GM12878 (cell line): ENCODE data around the gene SPAM1. TPM values are rescaled to one million over a fixed set of nuclear protein-coding genes. Genes with fewer than 3 reads are reported as not detected.

Source experiments
- ATAC-seq: fragments of 200-7000 bp; cut with Tn5 transposase; 3 replicates; pipeline ENCODE4 v1.9.1; 2020; ENCODE audit warnings: mild to moderate bottlenecking, moderate library complexity
- BruUV-seq: library from RNA; stranded (reverse); fragments of 400-500 nt; replicated peaks from 2 replicates; lab custom pipeline; 2021; lab: Mats Ljungman, UMichigan
- CTCF ChIA-PET: fragments of 300-600 bp; sonication (Branson Sonifier 250); formaldehyde crosslinking; extraction: SDS; loops from one replicate; lab custom pipeline; 2021; ENCODE audit warnings: inconsistent platforms; lab: Yijun Ruan, JAX
- POLR2A ChIA-PET: fragments of 350-600 bp; formaldehyde crosslinking; extraction: SDS; loops from one replicate; lab custom pipeline; 2021; ENCODE audit warnings: inconsistent platforms; lab: Charles Lee
- RAD21 ChIA-PET: fragments of 300-600 bp; sonication (Branson Sonifier 250); formaldehyde crosslinking; loops from one replicate; lab custom pipeline; 2023; ENCODE audit warnings: antibody characterized with exemption; ENCODE audit not compliant: unreplicated experiment; lab: Charles Lee
- SMC1A ChIA-PET: fragments of 300-600 bp; sonication (Branson Sonifier 250); formaldehyde crosslinking; loops from one replicate; lab custom pipeline; 2023; ENCODE audit not compliant: unreplicated experiment, uncharacterized antibody; lab: Charles Lee
- DNase-seq: peaks from one replicate; pipeline ENCODE4 v3.0.0-alpha.2; 2011; ENCODE audit warnings: low read depth, low spot score
- FAIRE-seq: peaks from 3 replicates; lab custom pipeline; 2011; peaks lifted over from hg19 to GRCh38; lab: Jason Lieb, UNC
- H2AFZ ChIP-seq: 2 replicates; pipeline ENCODE4 v1.6.0; 2011; ENCODE audit warnings: low read depth, low read length, control low read depth; ENCODE audit not compliant: control insufficient read depth
- H3K27ac ChIP-seq: 2 replicates; pipeline ENCODE4 v1.5.1; 2011; ENCODE audit warnings: control low read depth; ENCODE audit not compliant: control insufficient read depth, insufficient read depth
- H3K27me3 ChIP-seq, 2 experiments: replicated peaks in 1 of 2; 2 replicates each; pipeline versions ENCODE4 v1.6.0 to v1.6.1; 2011; ENCODE audit warnings: low read length in 1 of 2; ENCODE audit not compliant: control insufficient read depth in 2 of 2, insufficient read depth in 2 of 2
- H3K36me3 ChIP-seq, 2 experiments: 2 replicates each; pipeline ENCODE4 v1.5.1; 2011; ENCODE audit warnings: low read length in 1 of 2; ENCODE audit not compliant: control insufficient read depth in 2 of 2, insufficient read depth in 2 of 2
- H3K4me1 ChIP-seq: 2 replicates; pipeline ENCODE4 v1.6.1; 2011; ENCODE audit warnings: mild to moderate bottlenecking, low read length, moderate library complexity, mixed read lengths; ENCODE audit not compliant: control insufficient read depth, insufficient read depth
- H3K4me2 ChIP-seq: 2 replicates; pipeline ENCODE4 v1.6.0; 2011; ENCODE audit warnings: control low read depth; ENCODE audit not compliant: control insufficient read depth, insufficient read depth
- H3K4me3 ChIP-seq: fragments of 200-600 bp; sonication (generic); 2 replicates; pipeline ENCODE4 v1.5.1; 2016
- H3K79me2 ChIP-seq: 2 replicates; pipeline ENCODE4 v1.6.0; 2011; ENCODE audit warnings: low read length; ENCODE audit not compliant: control insufficient read depth, insufficient read depth
- H3K9ac ChIP-seq: 2 replicates; pipeline ENCODE4 v1.8.0; 2011; ENCODE audit warnings: low read length, control low read depth, mixed read lengths; ENCODE audit not compliant: control insufficient read depth, insufficient read depth
- H3K9me3 ChIP-seq: replicated peaks from 3 replicates; pipeline ENCODE4 v1.5.1; 2011; ENCODE audit warnings: mild to moderate bottlenecking, low read length; ENCODE audit not compliant: control insufficient read depth, insufficient read depth
- H4K20me1 ChIP-seq: 2 replicates; pipeline ENCODE4 v1.6.0; 2011; ENCODE audit not compliant: control insufficient read depth, insufficient read depth
- BMI1 ChIP-seq: fragments of 450-650 bp; IDR thresholded peaks from 2 replicates; pipeline ENCODE4 v1.6.1; 2016; ENCODE audit warnings: mild to moderate bottlenecking, moderate library complexity, borderline replicate concordance
- CBX3 ChIP-seq: fragments of 200-600 bp; sonication (generic); IDR thresholded peaks from 2 replicates; pipeline ENCODE4 v1.6.1; 2016; ENCODE audit warnings: low read depth, borderline replicate concordance
- EED ChIP-seq: sonication (generic); IDR thresholded peaks from 2 replicates; pipeline ENCODE4 v1.6.1; 2016; ENCODE audit warnings: antibody characterized with exemption, low read depth
- FOXM1 ChIP-seq: IDR thresholded peaks from 2 replicates; pipeline ENCODE4 v1.6.1; 2012; ENCODE audit warnings: low read depth, mild to moderate bottlenecking, inconsistent platforms, low read length, moderate library complexity
- RB1 ChIP-seq: fragments of 450-650 bp; formaldehyde crosslinking; IDR thresholded peaks from 2 replicates; pipeline ENCODE4 v1.6.1; 2017; ENCODE audit warnings: mild to moderate bottlenecking, borderline replicate concordance
- SUPT20H ChIP-seq: IDR thresholded peaks from 2 replicates; pipeline ENCODE4 v1.6.1; 2011; ENCODE audit warnings: low read depth, mild to moderate bottlenecking, low read length, moderate library complexity, borderline replicate concordance; ENCODE audit not compliant: control insufficient read depth
- in situ Hi-C: fragments of 300-500 bp; cut with MboI; formaldehyde crosslinking; loops from 9 replicates; pipeline ENCODE4 v1.14.3; 2018; ENCODE audit warnings: mixed read lengths
- intact Hi-C: fragments of 100-400 bp; cut with micrococcal nuclease; formaldehyde crosslinking; loops from one replicate; pipeline ENCODE4 v1.14.2; 2022; ENCODE audit not compliant: unreplicated experiment
- polyA plus RNA-seq, 11 experiments: library from polyadenylated mRNA; depleted of rRNA in 4 of 11; unstranded in 6 of 11; stranded (reverse) in 5 of 11; fragments of >200 nt; fragmentation: Nextera tagmentation in 4 of 11; fragmentation: Illumina TruSeq in 1 of 11; extraction: Ambion mirVana in 4 of 11; extraction: Trizol in 1 of 11; gene quantifications; 1 replicate in 1 of 11; 2 replicates in 10 of 11; pipeline versions ENCODE4 v1.2.1 to v1.2.3, GENCODE V29; 2011 to 2016; ENCODE audit warnings: inconsistent platforms in 2 of 11, missing spikeins in 2 of 11, low read depth in 1 of 11
- total RNA-seq, 4 experiments: library from RNA; depleted of rRNA in 3 of 4; stranded (reverse); fragments of >200 nt in 3 of 4; fragmentation: Illumina TruSeq in 1 of 4; extraction: Trizol in 1 of 4; gene quantifications; 2 replicates each; pipeline versions ENCODE4 v1.2.1 to v1.2.3, GENCODE V29; 2013 to 2021
- TF ChIP-seq, protein P1 (sequence below): fragments of 450-650 bp; IDR thresholded peaks from 2 replicates; pipeline ENCODE4 v1.6.1; 2017; ENCODE audit warnings: low read depth, mild to moderate bottlenecking, moderate library complexity
- TF ChIP-seq, protein P2 (sequence below): IDR thresholded peaks from 2 replicates; pipeline ENCODE4 v1.6.1; 2012; ENCODE audit warnings: improper control_type of control experiment, low read depth, low read length; ENCODE audit not compliant: insufficient replicate concordance

Gene SPAM1
- total and polyA plus RNA-seq, 10 of the 15 experiments (the other 5 are each of a cell fraction or from before 2014, with no cell fraction given) = not detected

DNA sequence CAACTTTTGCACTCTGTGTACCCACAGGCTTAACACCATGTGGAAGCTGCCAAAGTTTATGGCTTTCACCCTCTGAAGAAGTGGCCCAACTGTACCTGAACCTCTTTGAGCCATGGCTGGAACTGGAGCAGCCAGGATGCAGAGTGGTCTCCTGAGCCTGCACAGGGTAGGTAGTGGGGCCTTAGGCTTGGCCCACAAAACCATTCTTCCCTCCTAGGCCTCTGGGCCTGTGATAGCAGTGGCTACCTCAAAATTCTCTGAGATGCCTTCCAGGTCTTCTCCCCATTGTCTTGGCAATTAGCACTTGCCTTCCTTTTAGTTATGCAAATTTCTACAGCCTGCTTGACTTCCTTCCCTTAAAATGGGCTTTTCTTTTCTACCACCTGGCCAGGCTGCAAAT is 19.3 kb upstream of the SPAM1 start:
- SMC1A ChIA-PET = no interaction called here
- no peak for FAIRE-seq
- ATAC-seq = no peak
- RAD21 ChIA-PET = no interaction called here
- Histone ChIP-seq H4K20me1 (no peaks in the 10 kb centered on the region), H3K9me3 (no peaks in the 10 kb centered on the region; the same call in 2 of the 3 replicates), H3K36me3 (no peaks in the 10 kb centered on the region), H3K79me2 (no peaks in the 10 kb centered on the region), H3K9ac (no peak overlapping the region), H3K4me3 (no peak overlapping the region), H3K27ac (no peak overlapping the region), H3K27me3 (no peaks in the 10 kb centered on the region), H3K4me2 (no peak overlapping the region), H3K4me1 (no peaks in the 10 kb centered on the region), H2AFZ (no peak overlapping the region)
- DNase-seq = no peak
- no peak for TF ChIP-seq RB1
- TF ChIP-seq CBX3 = no peak
- TF ChIP-seq, protein P1, sequence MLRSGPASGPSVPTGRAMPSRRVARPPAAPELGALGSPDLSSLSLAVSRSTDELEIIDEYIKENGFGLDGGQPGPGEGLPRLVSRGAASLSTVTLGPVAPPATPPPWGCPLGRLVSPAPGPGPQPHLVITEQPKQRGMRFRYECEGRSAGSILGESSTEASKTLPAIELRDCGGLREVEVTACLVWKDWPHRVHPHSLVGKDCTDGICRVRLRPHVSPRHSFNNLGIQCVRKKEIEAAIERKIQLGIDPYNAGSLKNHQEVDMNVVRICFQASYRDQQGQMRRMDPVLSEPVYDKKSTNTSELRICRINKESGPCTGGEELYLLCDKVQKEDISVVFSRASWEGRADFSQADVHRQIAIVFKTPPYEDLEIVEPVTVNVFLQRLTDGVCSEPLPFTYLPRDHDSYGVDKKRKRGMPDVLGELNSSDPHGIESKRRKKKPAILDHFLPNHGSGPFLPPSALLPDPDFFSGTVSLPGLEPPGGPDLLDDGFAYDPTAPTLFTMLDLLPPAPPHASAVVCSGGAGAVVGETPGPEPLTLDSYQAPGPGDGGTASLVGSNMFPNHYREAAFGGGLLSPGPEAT = no peak
- TF ChIP-seq BMI1 = no peak
- TF ChIP-seq, protein P2, sequence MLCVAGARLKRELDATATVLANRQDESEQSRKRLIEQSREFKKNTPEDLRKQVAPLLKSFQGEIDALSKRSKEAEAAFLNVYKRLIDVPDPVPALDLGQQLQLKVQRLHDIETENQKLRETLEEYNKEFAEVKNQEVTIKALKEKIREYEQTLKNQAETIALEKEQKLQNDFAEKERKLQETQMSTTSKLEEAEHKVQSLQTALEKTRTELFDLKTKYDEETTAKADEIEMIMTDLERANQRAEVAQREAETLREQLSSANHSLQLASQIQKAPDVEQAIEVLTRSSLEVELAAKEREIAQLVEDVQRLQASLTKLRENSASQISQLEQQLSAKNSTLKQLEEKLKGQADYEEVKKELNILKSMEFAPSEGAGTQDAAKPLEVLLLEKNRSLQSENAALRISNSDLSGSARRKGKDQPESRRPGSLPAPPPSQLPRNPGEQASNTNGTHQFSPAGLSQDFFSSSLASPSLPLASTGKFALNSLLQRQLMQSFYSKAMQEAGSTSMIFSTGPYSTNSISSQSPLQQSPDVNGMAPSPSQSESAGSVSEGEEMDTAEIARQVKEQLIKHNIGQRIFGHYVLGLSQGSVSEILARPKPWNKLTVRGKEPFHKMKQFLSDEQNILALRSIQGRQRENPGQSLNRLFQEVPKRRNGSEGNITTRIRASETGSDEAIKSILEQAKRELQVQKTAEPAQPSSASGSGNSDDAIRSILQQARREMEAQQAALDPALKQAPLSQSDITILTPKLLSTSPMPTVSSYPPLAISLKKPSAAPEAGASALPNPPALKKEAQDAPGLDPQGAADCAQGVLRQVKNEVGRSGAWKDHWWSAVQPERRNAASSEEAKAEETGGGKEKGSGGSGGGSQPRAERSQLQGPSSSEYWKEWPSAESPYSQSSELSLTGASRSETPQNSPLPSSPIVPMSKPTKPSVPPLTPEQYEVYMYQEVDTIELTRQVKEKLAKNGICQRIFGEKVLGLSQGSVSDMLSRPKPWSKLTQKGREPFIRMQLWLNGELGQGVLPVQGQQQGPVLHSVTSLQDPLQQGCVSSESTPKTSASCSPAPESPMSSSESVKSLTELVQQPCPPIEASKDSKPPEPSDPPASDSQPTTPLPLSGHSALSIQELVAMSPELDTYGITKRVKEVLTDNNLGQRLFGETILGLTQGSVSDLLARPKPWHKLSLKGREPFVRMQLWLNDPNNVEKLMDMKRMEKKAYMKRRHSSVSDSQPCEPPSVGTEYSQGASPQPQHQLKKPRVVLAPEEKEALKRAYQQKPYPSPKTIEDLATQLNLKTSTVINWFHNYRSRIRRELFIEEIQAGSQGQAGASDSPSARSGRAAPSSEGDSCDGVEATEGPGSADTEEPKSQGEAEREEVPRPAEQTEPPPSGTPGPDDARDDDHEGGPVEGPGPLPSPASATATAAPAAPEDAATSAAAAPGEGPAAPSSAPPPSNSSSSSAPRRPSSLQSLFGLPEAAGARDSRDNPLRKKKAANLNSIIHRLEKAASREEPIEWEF = no peak
- no peak for TF ChIP-seq FOXM1
- no peak for TF ChIP-seq EED
- no peak for TF ChIP-seq SUPT20H
- intact Hi-C loops = no loop called here
- CTCF ChIA-PET = no interaction called here
- in situ Hi-C loops = no loop called here
- BruUV-seq = no TSS peak
- POLR2A ChIA-PET = no interaction called here
